Adrenal gland (tissue), 12 donors: ENCODE data around the gene PPP1R9A. TPM values are rescaled to one million over a fixed set of nuclear protein-coding genes. Genes with fewer than 3 reads are reported as not detected.

Experiments
- DNase-seq, 7 donors: peaks; one replicate each; pipeline ENCODE4 v3.0.0-alpha.2; 2019 to 2020
- H3K27ac ChIP-seq, 5 donors: fragments of 200-600 bp; sonication (generic) in 4 of 5; 1 replicate in 3 of 5; 2 replicates in 2 of 5; pipeline versions ENCODE4 v1.5.1 to v1.8.0; 2016 to 2020; ENCODE audit warnings: mild to moderate bottlenecking in 1 of 5
- H3K27me3 ChIP-seq: fragments of 200-600 bp; 2 replicates; pipeline ENCODE4 v1.8.0; 2021
- H3K36me3 ChIP-seq, 2 donors: fragments of 200-600 bp; replicated peaks in 1 of 2; 1 replicate in 1 of 2; 2 replicates in 1 of 2; pipeline versions ENCODE4 v1.5.1 to v1.8.0; 2018 to 2022
- H3K4me1 ChIP-seq, 2 donors: fragments of 200-600 bp; replicated peaks in 1 of 2; 1 replicate in 1 of 2; 2 replicates in 1 of 2; pipeline versions ENCODE4 v1.5.1 to v1.8.0; 2018 to 2021
- H3K4me3 ChIP-seq, 4 donors: fragments of 200-600 bp; sonication (generic) in 3 of 4; one replicate each; pipeline ENCODE4 v1.5.1; 2016 to 2018
- H3K9me3 ChIP-seq, 3 donors: fragments of 200-600 bp; sonication (generic) in 1 of 3; replicated peaks in 1 of 3; 1 replicate in 2 of 3; 2 replicates in 1 of 3; pipeline versions ENCODE4 v1.5.1 to v1.8.0; 2016 to 2021
- CTCF ChIP-seq, 6 experiments: fragments of 450-650 bp in 4 of 6; fragments of 200-600 bp in 2 of 6; sonication (generic) in 1 of 6; IDR thresholded peaks; 1 replicate in 5 of 6; 2 replicates in 1 of 6; pipeline versions ENCODE4 v1.5.1 to v1.8.0; 2016 to 2021; ENCODE audit warnings: antibody characterized with exemption in 6 of 6, mild to moderate bottlenecking in 2 of 6, moderate library complexity in 1 of 6
- POLR2A ChIP-seq, 2 donors: fragments of 450-650 bp; IDR thresholded peaks; one replicate each; pipeline ENCODE4 v1.6.1; 2017; ENCODE audit warnings: antibody characterized with exemption in 2 of 2, mild to moderate bottlenecking in 2 of 2, moderate library complexity in 1 of 2
- whole genome bisulfite sequencing, 4 donors: extraction: QIAGEN DNeasy Blood & Tissue Kit in 2 of 4; methylation state at CpG; one replicate each; pipeline versions ENCODE4 v1.1.5 to v1.1.7; 2013 to 2017; 5-methylcytosine and 5-hydroxymethylcytosine counted together
- intact Hi-C, 2 donors: fragments of 100-400 bp; cut with DNase I; formaldehyde crosslinking; loops; one replicate each; pipeline versions ENCODE4 v1.14.1 to v1.15.0; 2022 to 2023
- polyA plus RNA-seq, 3 donors: library from polyadenylated mRNA; stranded (reverse); fragments of 200-250 nt in 2 of 3; fragments of 350-450 nt in 1 of 3; fragmentation: Illumina TruSeq in 1 of 3; extraction: RNeasy Lipid Tissue Mini Kit (QIAGEN cat#74804) in 1 of 3; gene quantifications; one replicate each; pipeline ENCODE4 v1.2.3, GENCODE V29; 2013 to 2014
- total RNA-seq, 9 donors: library from RNA; depleted of rRNA in 4 of 9; stranded (reverse); fragments of >200 nt in 4 of 9; fragments of 120-200 nt in 1 of 9; fragmentation: NEBNext Ultra II Directional in 1 of 9; extraction: Animal tissue kit (Norgen Biotek cat#: 25700) in 1 of 9; gene quantifications; one replicate each; pipeline versions ENCODE4 v1.1.0 to v1.2.4, GENCODE V29; 2013 to 2023
- donor health status: healthy with polysubstance abuse.
- donor health status: Bipolar disorder and iron deficiency.
- donor health status: DM: yes; HTN: yes; CAD: no.
- donor health status: DM: no; HTN: no; CAD: no.
- donor health status: DM: no; HTN: no; CAD: no.
- donor health status: DM: yes; HTN: yes; CAD: no.

PPP1R9A gene
- total and polyA plus RNA-seq, 12 donors, result 7.2 to 86.0 (median 40.6) TPM

GRCh38 chr7:95303013-95303905, 395.9 kb downstream of the PPP1R9A start:
- H3K4me3 ChIP-seq, result no peak overlapping the region
- no peaks in the 10 kb centered on the region for H3K27me3 ChIP-seq
- TF ChIP-seq POLR2A (IDR thresholded peaks at IDR 0.05) (no peak), CTCF (IDR thresholded peaks at IDR 0.05) (no peak)
- 69 to 74% (median 71%) methylated on average over 9 of the region's 9 CpGs for WGBS, 4 donors
- intact Hi-C loops, result no loop called here
- no peaks in the 10 kb centered on the region for H3K9me3 ChIP-seq
- H3K27ac ChIP-seq, result no peak overlapping the region
- no peak for DNase-seq
- no peaks in the 10 kb centered on the region for H3K36me3 ChIP-seq
- H3K4me1 ChIP-seq, result no peaks in the 10 kb centered on the region

GRCh38 chr7:95304990-95305389, 397.6 kb downstream of the PPP1R9A start:
- no peaks in the 10 kb centered on the region for H3K9me3 ChIP-seq
- no peak for DNase-seq
- H3K27ac ChIP-seq, result no peak overlapping the region
- peaks cover 0 to 9% of the 10 kb centered on the region in 2 donors for H3K4me1 ChIP-seq
- no peaks in the 10 kb centered on the region for H3K27me3 ChIP-seq
- no peaks in the 10 kb centered on the region for H3K36me3 ChIP-seq
- no peak overlapping the region for H3K4me3 ChIP-seq
- 64 to 80% (median 70%) methylated on average over 7 of the region's 7 CpGs for WGBS, 4 donors
- no peak for TF ChIP-seq CTCF (IDR thresholded peaks at IDR 0.05)
- TF ChIP-seq POLR2A (IDR thresholded peaks at IDR 0.05), result no peak
- intact Hi-C loops, result no loop called here

- intact Hi-C loops, result no loop called here
- WGBS, 4 donors, result 91 to 95% (median 92%) methylated on average over 2 of the region's 2 CpGs
- Histone ChIP-seq H3K4me1 (peaks cover 0 to 9% of the 10 kb centered on the region in 2 donors), H3K9me3 (no peaks in the 10 kb centered on the region), H3K36me3 (no peaks in the 10 kb centered on the region), H3K4me3 (no peak overlapping the region), H3K27me3 (no peaks in the 10 kb centered on the region), H3K27ac (no peak overlapping the region)
- no peak for TF ChIP-seq POLR2A (IDR thresholded peaks at IDR 0.05)
- no peak for TF ChIP-seq CTCF (IDR thresholded peaks at IDR 0.05)
- DNase-seq, result no peak
These were observed 402.6 kb downstream of the PPP1R9A start for GRCh38 chr7:95309951-95310350.

- Histone ChIP-seq H3K4me3 (no peak overlapping the region), H3K4me1 (peaks cover 0 to 9% of the 10 kb centered on the region in 2 donors), H3K27ac (no peak overlapping the region), H3K27me3 (no peaks in the 10 kb centered on the region), H3K36me3 (no peaks in the 10 kb centered on the region), H3K9me3 (no peaks in the 10 kb centered on the region)
- intact Hi-C loops, result no loop called here
- 92 to 98% (median 96%) methylated on average over 2 of the region's 2 CpGs for WGBS, 4 donors
- DNase-seq, result no peak
- TF ChIP-seq POLR2A (IDR thresholded peaks at IDR 0.05) (no peak), CTCF (IDR thresholded peaks at IDR 0.05) (no peak)
These were observed 404.0 kb downstream of the PPP1R9A start for GRCh38 chr7:95311389-95311788.
